HG03520 (cell line): ENCODE measurements around the gene CFAP92.

ENCODE experiments used
- ATAC-seq: cut with Tn5 transposase; IDR thresholded peaks from one replicate; pipeline ENCODE4 v1.9.1; 2021; ENCODE audit warnings: mild to moderate bottlenecking, moderate library complexity; ENCODE audit not compliant: unreplicated experiment

Gene CFAP92

DNA sequence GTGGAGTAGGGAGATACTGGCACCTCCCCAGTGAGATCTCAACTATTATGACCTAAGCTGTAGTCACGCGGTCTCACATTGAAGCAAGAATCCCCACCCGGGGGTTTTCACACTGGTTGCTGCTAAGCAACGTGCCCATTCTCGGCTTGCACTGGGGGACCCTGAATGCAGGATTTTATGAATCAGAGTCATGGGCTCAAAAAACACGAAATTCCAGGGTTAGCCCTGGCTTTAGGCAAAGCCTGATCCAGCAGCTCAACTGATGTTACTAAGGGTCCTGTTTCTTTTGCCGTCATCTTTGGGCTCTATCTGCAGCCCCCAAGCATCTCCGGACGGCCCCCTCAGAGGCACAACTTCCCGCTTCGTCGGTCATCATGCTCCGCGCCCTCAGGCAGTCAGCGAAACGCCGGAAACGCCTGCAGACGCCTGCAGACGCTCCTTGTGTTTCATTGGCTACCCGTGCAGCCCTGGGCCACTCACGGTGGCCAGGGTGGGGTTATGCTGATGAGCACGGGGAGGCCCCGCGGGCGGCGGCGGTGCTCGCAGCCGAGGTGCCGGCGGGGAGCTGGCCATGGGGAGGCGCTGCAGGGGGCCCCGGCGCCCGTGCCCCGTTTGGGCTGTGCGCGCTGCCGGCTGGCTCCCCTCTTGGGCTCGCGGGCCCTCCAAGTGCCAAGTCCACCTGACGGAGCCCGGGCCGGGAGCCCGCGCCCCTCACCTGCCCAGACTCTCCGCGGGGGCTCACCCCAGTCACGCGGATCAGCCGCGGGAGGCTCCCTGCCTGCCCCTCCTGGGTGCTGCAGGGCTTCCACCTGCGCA, 33.1 kb upstream of the CFAP92 start:
- ATAC-seq, result peak; percentile 99

DNA sequence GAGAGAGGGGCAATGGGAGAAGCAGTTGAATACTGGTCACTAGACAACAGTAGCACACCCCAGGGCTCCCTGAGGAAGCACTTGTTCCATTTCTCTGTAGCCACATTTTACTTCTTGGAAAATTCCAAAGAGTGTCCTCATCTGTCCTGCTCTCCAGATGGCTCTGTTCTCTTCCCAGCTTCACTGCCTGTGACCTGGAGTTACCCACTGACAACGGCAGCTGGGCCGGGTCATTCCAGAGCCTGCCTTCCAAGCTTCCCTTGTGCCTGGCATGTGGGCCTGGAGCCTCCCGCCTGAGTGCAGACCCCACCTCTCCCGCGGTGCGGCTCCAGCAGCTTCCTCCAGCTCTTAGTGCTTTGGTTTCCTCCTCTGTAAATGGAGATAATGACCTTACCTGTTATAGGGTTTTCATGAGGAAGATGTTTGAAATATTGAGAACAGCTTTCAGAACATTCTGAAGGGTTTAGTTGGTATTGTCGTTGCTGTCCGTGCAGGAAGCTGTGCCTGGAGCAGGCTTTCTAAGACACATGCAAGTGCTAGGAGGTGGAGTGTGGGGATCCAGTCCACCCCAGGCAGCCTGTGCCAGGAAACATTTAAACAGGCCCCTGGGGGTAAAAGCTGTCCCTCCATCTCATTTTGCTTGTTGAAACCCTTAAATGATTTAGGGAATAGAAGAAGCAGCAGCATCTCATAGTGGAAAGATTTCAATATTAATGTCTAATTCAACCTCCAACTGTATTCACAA, 32.0 kb upstream of the CFAP92 start:
- no peak for ATAC-seq

DNA sequence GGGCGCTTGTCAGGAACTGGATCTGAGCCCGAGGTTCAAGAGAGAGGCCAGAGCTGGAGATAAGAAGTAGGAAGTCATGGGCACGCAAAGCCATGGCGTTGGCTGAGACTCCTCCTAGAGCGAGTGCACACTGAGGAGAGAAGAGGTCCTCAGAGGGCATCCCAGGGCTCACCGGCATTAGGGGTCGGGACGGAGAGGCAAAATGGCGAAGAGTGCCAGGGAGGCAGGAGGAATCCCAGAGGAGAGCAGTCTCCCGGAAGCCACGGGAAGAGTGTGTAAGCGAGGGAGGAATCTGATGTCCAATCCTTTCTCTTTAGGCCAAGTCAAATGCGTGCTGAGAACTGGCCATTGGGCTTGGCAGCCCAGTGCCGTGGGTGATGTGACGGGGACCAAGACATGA, 31.2 kb upstream of the CFAP92 start:
- ATAC-seq, result no peak

DNA sequence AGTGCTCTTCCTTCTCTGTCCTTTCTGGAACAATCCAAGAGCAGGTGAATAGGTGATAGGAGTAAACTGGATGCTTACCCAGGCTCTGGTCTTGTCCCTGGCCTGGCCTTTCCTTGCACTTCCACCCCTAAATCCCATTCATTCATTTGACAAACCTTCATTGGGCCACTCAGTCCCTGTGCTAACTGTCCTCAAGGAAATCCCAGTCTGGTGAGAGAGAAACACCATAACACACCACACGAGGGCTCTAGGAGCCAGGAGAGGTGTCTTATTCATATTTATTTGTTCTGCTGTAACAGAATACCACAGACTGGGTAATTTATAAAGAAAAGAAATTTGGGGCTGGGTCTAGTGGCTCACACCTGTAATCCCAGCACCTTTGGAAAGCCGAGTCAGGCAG, 30.0 kb upstream of the CFAP92 start:
- ATAC-seq, result no peak

DNA sequence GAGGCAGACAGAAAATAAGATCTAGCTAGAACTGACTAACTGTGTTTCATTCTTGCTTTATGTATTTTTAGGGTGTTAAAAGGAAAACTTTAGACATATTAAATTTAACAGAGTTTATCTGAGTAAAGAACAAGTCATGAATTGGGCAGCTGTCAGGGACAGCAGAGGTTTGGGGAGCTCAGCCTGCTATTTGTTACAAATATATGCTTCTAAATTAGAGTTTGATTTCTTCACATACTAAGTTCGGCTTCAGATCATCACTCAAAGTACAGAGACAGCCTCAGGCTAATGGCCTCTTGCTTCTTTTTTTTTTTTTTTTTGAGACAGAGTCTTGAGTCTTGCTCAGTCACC, 29.1 kb upstream of the CFAP92 start:
- ATAC-seq, result no peak

DNA sequence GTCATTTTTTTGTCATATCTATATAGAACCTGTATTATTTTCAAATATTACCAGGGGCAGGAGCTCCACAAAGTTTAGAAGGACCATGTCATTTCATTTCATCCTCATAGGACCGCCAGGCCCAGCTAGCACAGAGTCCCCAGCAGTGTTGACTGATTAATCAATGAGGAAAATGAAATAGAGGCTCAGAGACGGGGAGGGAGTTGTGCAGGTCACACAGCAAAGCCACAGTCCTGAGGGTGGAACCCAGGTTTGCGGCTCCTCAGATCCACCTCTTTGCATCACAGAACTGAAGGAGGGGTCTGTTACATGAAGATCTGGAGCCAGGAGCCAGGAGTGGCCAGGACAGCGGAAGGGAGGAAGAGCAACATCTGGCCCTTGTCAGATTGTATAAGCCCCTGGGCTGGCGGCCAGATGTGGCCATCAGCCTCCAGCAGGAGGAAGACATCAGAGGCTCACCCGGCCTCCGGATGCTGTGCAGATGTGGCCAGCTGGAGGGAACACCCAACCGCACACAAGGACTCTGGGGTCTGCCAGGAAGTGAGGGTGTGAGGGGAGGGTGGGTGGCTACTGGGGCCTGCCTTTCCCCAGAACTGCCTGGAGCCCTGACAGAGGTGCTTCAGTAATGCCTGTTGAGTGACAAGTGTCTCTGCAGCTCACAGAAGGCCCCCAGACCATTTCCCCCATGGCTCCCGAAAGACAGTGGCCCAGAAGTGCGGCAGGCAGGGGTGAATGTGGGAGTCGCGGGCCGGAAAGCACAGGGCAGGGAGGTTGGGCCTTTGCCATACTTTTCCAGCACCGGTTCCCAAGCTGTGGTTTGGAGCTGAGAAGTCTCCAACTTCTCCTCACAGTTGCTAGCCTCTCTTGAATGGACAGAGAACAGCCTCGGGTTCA, 28.5 kb upstream of the CFAP92 start:
- no peak for ATAC-seq

DNA sequence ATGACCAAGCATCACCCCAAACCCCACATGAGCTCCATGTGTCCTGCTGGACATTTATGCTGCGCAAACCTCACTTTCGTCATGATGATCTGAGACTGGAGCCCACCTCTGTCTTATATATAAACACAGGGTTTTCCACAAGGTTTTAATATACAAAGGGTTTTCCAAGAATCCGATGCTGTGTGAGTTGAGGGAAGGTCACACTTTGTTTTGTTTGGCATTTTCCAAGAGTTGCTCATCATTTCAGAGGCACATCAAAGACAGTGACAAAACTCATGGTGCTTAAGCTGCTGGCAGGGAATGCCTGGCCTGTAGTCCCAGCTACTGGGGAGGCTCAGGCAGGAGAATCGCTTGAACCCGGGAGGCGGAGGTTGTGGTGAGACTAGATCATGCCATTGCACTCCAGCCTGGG, 27.3 kb upstream of the CFAP92 start:
- no peak for ATAC-seq

DNA sequence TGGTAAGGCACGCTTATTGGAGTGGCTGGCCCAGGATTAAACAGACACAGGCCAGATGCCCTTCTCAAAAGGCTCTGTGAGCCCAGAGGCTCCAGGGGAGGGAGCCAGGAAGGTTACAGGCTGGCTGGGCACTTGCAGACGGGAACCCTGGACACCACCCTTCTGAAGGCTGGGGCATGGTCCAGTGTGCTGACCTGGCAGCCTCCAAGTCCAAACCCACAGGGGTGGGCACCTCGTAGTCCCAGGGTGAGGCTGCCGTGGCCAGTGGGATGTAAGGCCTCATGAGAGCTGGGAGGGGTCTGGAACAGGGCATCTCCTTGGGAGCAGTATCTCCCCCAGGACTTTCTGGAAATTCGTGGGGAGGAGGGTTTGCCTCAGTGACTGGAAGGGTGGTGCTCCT, 26.8 kb upstream of the CFAP92 start:
- no peak for ATAC-seq

DNA sequence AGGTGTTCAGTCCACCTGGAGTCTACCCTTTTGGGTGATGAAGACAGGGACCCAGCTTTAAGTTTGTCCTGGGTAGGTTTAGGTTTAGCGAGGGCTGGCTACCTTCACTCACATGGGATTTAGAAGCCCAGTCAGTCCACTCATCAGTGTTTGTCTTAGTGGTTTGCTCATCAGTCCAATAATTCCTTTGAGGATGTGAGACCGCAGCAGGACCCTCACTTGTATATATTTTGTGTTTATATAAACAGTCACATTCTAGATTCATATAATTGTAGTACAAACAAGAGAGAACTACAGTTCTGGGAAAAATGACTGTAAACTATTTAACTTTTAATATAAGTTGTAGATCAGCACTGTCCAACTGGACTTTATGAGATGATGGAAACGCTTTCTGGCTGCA, 25.4 kb upstream of the CFAP92 start:
- ATAC-seq, result no peak

DNA sequence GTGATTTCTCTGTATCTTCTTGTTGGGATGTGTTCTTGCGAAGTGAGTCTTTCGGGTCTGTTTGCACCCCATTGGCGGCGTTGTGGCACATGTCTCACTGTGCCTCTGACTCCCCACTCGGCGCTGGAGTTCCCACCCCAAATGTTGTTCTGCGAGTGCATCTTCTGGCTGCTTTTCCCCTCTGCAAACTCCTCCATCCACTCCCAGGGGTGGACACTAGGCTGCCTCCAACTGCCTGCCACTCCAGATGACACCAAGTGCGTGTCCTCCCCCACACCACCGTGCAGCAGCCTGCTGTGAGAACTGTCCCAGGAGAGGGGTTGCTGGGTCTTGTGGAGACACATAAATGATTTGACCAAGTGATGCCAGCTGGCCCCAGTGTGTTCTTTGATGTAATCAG, 24.9 kb upstream of the CFAP92 start:
- no peak for ATAC-seq

DNA sequence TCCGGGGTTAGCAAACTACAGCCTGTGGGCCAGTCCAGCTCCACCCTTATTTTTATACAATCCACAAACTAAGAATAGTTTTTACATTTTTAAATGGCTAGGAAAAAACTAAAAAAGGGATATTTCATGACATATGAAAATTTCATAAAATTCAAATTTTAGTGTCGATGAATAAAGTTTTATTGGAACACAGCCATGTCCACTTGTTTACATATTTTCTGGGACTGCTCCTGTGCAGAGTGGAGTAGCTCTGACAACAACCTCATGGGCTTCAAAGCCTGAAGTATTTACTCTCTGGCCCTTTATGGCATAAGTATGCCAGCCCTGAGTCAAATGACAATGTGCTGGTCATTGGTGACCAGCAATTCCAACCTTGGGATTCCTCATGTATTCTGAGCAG, 24.4 kb upstream of the CFAP92 start:
- no peak for ATAC-seq

DNA sequence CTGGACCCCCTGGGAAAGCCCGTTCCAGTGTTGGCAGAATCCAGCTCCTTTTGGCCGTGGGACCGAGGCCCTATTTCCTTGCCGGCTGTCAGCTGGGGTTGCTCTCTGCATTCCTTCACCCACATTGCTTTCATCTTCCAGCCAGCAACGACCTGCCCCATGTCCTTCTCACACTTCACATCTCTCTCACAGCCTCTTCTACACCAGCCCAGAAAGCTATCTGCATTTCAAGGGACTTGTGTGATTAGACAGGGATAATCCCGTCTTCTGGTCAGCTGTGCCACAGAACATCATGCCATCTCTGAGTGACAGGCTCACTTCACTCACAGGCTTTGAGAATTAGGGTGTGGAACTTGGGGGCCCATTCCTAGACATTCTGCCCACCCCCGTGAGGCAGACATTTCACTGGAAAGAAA, 23.6 kb upstream of the CFAP92 start:
- no peak for ATAC-seq

DNA sequence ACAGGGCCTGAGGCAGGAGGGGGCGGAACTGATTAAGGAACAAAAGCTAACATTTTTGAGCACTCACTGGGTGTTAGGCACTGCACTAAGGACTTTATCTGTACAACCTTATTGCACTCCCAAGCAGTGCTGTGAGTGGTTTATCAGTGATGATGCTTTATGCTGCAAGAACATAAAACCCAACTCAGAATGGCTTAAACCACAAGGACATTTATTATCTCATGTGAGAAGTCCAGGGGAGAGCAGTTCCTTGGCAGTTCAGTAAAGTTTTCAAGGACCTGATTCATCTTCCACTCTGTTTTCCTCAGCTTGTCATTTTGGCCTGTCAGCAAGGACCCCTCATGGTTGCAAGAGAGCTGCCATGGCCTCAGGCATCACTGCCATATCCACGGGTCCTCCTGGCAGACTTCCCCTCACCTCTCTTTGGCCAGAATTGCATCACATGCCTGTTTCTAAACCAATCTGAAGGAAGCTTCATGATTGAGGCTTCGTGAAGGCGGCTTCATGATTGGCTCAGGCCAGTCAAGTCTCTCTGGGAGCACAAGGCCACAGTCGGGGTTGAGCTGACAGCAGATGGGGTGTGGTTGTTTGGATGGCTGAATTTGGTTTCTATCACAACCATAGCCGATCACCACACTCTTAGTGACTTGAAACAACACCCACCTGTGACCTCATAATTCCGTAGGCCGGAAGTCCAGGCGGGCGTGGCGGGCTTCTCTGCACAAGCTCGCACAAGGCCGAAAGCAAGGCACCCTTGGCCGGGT, 23.0 kb upstream of the CFAP92 start:
- no peak for ATAC-seq

DNA sequence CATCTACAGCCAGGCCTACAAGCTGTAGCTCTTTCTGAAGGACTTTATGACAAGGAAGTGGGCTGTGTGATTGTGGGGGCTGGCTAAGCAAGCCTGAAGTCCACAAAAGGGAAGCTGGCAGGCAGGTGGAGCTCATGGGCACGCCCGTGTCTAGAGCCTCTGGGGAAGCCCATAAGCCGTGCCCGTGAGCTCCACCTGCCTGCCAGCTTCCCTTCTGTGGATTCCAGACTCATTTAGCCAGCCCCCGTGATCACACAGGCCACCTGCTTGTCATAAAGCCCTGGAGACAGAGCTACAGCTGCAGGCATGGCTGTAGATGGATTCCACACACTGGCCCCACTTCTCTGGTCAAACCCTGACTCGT, 22.5 kb upstream of the CFAP92 start:
- ATAC-seq, result no peak

DNA sequence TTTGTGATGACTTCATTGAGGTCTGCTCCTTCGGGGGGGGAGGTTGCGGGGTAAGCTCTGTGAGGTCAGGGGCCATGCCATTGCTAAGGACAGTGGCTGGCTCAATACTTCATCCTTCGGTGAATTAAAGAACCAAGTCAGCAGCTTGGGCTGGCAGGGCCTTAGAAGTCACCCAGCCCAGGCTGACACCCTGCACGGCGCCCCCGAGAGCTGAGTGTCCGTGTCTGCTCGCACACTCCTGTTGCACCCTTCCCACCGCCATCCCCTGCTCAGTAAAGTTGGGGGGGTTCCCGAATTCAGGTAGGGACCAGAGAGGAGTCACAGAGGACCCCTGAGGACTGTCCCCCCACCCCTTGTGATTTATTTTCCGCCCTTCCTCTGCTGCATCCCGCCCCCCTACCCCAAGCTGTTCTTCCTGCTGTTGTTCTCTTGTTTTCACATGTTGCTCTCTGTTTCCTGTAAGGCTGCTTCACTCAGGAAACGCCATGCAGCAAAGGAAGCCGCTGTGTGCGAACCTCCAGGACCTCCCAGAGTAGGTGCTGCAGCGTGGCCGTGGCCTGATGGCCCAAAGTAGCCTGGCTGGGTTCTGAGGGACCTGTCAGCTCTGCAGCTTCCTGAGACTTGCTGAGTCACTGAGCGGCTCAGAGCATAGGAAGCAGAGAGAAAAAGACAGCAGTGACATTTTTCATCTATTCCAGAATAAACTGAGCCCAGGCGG, 21.7 kb upstream of the CFAP92 start:
- ATAC-seq, result no peak

DNA sequence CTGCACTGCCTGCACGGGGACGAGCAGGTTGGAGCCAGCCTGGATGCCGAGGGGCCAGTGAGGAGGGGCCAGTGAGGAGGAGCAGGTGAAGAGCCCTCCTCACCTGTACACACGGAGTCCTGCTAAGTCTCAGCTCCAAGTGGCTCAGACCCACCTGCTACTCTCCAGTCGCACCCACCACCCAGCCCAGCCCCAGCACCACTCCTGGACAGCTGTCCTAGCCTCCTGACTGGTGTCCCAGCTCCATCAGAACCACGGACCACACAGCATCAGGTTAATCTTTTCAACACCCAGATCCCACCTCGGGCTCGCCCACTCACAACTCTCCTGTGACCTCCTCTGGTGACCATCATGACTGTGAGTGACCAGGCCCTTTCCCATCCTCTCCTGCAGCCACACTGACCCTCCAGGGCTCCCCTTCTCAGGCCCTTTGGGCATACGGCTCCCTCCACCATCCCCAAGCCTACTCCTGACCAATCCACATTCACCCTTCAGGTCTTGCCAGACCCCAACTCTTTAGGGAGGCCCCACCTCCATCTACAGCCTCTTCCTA, 21.0 kb upstream of the CFAP92 start:
- ATAC-seq, result no peak

DNA sequence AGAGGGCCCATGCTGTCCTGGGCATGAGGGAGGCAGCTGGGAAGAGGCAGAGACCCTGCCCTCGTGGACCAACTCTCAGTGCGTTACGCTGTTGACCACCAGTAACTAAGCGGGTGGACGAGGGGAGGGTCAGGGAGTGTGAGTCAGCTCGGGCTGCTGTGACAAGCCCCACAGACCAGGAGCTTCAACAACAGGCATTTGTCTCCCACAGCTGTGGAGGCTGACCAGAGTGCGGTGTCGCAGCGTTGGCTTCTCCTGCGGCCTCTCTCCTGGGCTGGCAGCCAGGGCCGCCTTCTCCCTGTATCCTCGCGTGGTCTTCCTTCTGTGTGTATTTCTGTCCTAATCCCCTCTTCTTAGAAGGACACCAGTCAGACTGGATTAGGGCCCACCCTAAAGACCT, 20.3 kb upstream of the CFAP92 start:
- no peak for ATAC-seq

DNA sequence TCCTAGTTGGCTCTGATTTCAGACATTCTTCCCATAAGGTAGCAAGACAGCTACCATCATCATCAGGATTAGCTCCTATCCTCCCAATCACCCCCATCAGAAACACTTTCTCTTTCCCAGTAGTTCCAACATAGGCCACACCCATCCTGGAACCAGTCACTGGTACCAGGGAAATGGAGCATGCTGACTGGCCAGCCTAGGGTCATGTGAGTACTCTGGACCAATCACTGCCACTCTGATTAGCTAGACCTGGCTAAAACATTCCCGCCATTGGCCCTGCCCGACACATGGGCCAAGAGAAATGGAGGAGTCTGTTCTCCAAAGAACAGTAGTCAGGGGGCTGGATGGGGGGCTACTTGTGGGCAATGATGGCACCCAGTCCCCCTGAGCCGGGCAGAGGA, 19.6 kb upstream of the CFAP92 start:
- no peak for ATAC-seq

DNA sequence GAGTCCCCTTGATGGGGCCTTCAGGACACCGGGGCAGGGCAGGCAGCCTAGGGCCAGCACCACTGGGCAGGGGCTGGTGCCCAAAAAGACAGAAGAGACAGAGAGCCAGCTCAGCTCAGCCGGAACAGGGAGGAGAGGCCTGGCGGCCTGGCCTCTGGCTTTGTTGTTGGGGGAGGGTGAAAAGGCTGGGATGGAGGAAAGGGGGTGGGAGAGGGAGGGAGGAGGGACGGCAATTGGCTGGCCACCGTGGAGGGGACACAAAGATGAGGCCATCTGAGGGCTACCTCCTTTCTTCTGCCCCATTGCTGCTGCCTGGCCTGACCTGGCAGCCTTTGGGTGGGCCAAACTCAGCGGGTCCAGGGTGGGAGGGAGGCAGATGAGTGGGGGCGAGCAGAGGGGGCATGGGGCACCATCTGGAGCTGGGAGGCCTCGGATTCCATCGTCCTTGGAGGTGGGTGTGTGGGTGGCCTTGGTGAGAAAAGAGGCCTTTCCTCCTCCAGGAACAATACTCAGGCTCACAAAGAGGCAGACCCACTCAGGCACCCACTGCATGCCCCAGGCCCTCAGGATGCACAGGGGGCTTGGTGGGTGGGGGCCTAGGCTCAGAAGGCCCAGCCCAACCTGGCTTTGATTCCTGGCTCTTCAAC, 16.6 kb upstream of the CFAP92 start:
- ATAC-seq, result no peak
